GM18867 (cell line): ENCODE data around the gene ABHD6.
"Not testable (repeated sequence)": the region's sequence is repeated elsewhere in the genome, so short reads cannot be mapped to it uniquely, and the experiment has no call there.

Experiments
- ATAC-seq: cut with Tn5 transposase; IDR thresholded peaks from one replicate; pipeline ENCODE4 v1.9.1; 2021; ENCODE audit warnings: mild to moderate bottlenecking, moderate library complexity; ENCODE audit not compliant: unreplicated experiment

ABHD6 gene

GRCh38 chr3:58237238-58237940 lies at the start of gene ABHD6:
TSS of gene ABHD6 (plus strand) at chr3:58237792. CDS start at chr3:58256587, 18,795 bp downstream.
- ATAC-seq: peak; percentile 74

- no peak for ATAC-seq
Measured at GRCh38 chr3:58188173-58188564, 49.4 kb upstream of the ABHD6 start.

GRCh38 chr3:58188921-58189451 lies 48.6 kb upstream of the ABHD6 start:
- no peak for ATAC-seq

GRCh38 chr3:58189691-58190090 lies 47.9 kb upstream of the ABHD6 start:
- ATAC-seq: no peak

- no peak for ATAC-seq
Measured at GRCh38 chr3:58190291-58190690, 47.3 kb upstream of the ABHD6 start.

- no peak for ATAC-seq
Measured at GRCh38 chr3:58190882-58191281, 46.7 kb upstream of the ABHD6 start.

- ATAC-seq: no peak
Measured at GRCh38 chr3:58191361-58191991, 46.1 kb upstream of the ABHD6 start.

- no peak for ATAC-seq
Measured at GRCh38 chr3:58192069-58192468, 45.5 kb upstream of the ABHD6 start.

GRCh38 chr3:58193682-58194407 lies 43.7 kb upstream of the ABHD6 start:
- ATAC-seq: no peak

GRCh38 chr3:58197588-58197987 lies 40.0 kb upstream of the ABHD6 start:
- ATAC-seq: no peak

- no peak for ATAC-seq
Measured at GRCh38 chr3:58198362-58198761, 39.2 kb upstream of the ABHD6 start.

GRCh38 chr3:58198804-58199203 lies 38.8 kb upstream of the ABHD6 start:
- no peak for ATAC-seq

GRCh38 chr3:58200121-58200709 lies 37.4 kb upstream of the ABHD6 start:
- no peak for ATAC-seq

GRCh38 chr3:58200846-58201355 lies 36.7 kb upstream of the ABHD6 start:
- no peak for ATAC-seq

- ATAC-seq: not testable (repeated sequence)
Measured at GRCh38 chr3:58201451-58201850, 36.1 kb upstream of the ABHD6 start.

GRCh38 chr3:58202917-58203360 lies 34.7 kb upstream of the ABHD6 start:
- peak; percentile 59 for ATAC-seq

GRCh38 chr3:58203541-58203940 lies 34.1 kb upstream of the ABHD6 start:
- ATAC-seq: no peak

- no peak for ATAC-seq
Measured at GRCh38 chr3:58204720-58205119, 32.9 kb upstream of the ABHD6 start.

- no peak for ATAC-seq
Measured at GRCh38 chr3:58205981-58206380, 31.6 kb upstream of the ABHD6 start.

- no peak for ATAC-seq
Measured at GRCh38 chr3:58206406-58207011, 31.1 kb upstream of the ABHD6 start.

GRCh38 chr3:58207954-58208353 lies 29.6 kb upstream of the ABHD6 start:
- no peak for ATAC-seq
